Cardiac fibroblast (primary cell): ENCODE results near the gene CC2D1A.

Source experiments
- DNase-seq, 2 donors: peaks; one replicate each; pipeline versions ENCODE4 v3.0.0 to v3.0.0-alpha.2; 2010; ENCODE audit warnings: low read depth in 2 of 2
- H3K4me3 ChIP-seq, 2 donors: replicated peaks in 1 of 2; 1 replicate in 1 of 2; 2 replicates in 1 of 2; pipeline ENCODE4 v1.5.1; 2011; ENCODE audit warnings: low read depth in 2 of 2, low read length in 2 of 2, mild to moderate bottlenecking in 2 of 2, moderate library complexity in 1 of 2
- TF ChIP-seq, protein P1 (sequence below): IDR thresholded peaks from one replicate; pipeline ENCODE4 v1.5.1; 2011; ENCODE audit warnings: low read depth, mild to moderate bottlenecking, low read length, inconsistent platforms

Gene CC2D1A

DNA sequence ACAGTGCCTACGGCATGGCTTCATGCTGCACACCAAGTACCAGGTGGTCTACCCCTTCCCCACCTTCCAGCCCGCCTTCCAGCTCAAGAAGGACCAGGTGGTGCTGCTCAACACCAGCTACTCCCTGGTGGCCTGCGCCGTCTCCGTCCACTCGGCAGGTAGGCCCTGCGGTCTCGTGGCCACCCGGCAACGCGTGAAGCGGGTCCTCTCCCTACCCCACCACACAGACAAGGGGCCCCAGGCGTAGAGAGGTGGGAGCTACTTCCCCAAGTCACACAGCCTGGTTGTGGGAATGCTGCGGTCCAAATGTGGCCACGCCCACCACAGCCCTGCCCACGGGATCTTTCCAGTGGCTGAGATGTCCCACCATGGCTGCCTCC lies 50.4 kb downstream of the CC2D1A start:
- TF ChIP-seq, protein P1, sequence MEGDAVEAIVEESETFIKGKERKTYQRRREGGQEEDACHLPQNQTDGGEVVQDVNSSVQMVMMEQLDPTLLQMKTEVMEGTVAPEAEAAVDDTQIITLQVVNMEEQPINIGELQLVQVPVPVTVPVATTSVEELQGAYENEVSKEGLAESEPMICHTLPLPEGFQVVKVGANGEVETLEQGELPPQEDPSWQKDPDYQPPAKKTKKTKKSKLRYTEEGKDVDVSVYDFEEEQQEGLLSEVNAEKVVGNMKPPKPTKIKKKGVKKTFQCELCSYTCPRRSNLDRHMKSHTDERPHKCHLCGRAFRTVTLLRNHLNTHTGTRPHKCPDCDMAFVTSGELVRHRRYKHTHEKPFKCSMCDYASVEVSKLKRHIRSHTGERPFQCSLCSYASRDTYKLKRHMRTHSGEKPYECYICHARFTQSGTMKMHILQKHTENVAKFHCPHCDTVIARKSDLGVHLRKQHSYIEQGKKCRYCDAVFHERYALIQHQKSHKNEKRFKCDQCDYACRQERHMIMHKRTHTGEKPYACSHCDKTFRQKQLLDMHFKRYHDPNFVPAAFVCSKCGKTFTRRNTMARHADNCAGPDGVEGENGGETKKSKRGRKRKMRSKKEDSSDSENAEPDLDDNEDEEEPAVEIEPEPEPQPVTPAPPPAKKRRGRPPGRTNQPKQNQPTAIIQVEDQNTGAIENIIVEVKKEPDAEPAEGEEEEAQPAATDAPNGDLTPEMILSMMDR = no peak
- no peak overlapping the region for H3K4me3 ChIP-seq
- DNase-seq = no peak

DNA sequence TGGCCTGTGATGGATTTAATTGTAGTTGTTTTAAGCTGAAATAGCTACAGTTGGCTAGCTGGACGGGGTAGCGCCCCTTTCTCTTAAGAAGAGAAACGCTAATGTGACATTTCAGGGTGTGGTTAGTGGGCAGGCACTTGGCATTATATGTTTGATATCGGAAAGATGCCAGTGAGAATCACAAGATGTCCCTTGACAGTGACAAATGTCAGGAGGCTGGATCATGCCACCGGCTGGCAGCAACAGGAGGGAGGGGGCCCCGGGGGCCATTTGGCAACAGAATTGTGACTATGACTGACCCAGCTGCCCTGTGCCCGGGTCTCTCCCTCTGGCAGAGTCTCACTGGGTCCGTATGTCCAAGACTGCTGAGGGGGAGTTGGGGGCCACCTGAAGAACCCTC lies 51.0 kb downstream of the CC2D1A start:
- DNase-seq = no peak
- TF ChIP-seq, protein P1 = no peak
- no peak overlapping the region for H3K4me3 ChIP-seq

DNA sequence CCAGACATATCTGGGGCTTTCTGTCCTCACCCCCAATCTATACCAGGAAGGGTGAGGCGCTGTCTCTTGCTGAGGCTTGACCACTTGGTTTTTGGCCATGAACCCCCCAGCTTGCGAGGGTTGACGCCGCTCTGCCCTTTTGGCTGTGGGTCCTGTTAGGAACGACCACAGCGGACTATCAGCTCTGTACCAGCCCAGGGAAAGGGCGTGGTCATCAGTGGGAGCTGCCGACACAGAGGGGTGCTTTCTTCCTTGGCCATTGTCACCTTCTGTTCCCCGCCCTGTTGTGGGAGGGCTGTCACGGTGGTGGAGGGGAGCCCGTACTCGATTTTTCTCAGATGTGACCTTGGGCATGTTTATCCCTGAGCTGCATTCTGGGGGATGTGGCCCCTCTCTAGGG lies 52.0 kb downstream of the CC2D1A start:
- no peak for DNase-seq
- no peak overlapping the region for H3K4me3 ChIP-seq
- TF ChIP-seq, protein P1 = no peak

DNA sequence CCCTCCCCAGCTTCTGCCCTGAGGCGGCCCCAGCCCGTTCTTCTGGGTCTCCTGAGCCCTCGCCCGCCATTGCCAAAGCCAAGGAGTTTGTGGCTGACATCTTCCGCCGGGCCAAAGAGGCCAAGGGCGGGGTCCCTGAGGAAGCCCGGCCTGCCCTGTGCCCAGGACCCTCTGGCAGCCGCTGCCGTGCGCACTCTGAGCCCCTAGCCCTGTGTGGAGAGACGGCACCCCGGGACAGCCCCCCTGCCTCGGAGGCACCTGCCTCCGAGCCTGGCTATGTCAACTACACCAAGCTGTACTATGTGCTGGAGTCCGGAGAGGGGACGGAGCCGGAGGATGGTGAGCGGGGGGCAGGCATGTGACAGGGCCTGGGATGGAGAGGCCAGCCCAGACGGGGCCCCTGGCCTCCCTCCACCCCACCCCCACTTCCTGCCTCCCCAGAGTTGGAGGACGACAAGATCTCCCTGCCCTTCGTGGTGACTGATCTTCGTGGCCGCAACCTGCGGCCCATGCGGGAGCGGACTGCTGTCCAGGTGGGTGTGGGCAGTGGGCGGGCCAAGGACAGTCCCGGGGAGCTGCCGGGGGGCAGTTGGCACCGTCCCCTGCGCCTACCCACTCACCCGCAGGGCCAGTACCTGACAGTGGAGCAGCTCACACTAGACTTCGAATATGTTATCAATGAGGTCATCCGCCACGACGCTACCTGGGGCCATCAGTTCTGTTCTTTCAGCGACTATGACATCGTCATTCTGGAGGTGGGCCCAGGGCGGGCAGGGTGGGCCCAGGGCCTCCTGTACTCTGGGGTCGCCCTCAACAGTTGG lies 53.4 kb downstream of the CC2D1A start:
- TF ChIP-seq, protein P1 = no peak
- H3K4me3 ChIP-seq = no peak overlapping the region
- no peak for DNase-seq

DNA sequence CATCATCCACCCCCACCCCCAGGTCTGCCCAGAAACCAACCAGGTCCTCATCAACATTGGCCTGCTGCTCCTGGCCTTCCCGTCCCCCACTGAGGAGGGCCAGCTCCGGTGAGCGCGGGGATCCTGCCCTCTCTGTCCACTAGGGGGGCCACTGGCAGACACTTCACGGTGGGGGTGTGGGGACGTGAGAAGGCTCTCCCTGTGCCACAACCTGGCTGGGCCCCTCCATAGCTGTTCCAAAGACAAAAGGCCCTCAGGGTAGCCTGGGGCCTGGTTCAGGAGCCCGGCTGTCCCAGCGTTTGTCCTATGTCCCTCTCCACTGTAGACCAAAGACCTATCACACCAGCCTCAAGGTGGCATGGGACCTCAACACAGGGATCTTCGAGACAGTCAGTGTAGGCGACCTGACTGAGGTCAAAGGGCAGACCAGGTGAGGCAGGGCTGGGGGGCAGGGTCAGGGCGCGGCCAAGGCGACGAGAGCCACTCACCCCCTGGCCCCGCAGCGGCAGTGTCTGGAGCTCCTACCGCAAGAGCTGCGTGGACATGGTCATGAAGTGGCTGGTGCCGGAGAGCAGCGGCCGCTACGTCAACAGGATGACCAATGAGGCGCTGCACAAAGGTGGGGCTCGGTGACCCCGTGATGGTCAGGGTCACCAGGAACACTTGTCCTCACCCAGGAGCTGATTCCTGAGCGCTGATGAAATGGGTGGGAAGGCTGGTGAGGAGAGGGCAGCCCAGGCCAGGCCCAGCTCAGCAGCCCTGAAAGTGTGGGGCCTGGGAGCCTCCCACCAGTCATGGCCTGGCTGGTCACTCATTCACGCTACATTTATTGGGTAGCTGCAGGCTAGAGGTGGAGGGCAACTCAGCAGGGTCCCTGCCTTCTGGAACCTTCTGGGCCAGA lies 54.2 kb downstream of the CC2D1A start:
- no peak overlapping the region for H3K4me3 ChIP-seq
- no peak for DNase-seq
- TF ChIP-seq, protein P1 = peak; percentile 23

DNA sequence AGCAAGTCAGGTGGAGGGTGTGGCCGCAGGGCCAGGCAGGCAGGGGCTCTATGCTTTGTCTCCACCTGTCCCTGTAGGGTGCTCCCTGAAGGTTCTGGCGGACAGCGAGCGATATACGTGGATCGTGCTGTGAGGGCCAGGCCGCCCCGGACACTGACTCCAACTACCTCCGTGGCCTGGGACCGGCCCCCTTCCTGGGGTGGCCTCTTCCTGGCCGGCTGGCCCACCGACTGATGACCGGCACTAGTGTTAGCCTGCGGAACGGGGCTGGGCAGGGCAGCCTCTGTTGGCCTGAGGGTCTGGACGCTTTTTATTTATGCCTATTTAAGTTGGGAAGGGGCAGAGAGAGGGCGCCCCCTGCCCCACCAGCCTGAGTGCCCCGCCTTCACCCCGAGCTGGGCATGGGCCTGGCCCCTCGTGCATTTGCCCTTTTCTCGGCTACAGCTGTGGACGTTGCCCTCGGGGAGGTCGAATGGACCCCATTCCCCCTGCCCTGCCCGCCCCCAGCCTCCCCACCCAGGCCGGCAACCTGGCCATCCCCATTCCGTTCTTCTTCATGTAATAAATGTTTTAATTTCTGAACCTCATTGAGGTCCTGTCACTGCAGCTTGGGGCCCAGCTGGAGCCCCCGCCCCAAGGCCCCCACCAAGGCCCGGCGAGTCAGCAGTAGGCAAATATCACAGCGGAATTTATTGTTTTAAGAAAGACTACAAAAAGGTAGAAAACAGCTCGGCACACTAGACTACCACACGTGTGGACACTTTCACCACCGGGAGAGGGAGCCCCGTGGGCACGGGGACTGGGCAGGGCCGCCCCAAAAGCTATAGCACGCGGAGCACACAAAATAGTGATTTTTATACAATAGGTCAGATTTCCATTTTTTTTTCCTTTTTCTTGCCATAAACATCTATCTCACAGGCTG lies 55.1 kb downstream of the CC2D1A start:
- no peak overlapping the region for H3K4me3 ChIP-seq
- TF ChIP-seq, protein P1 = no peak
- no peak for DNase-seq
